KOPT-K1 (cell line): ENCODE data around the gene XG.
"Not testable (repeated sequence)": the region's sequence is repeated elsewhere in the genome, so short reads cannot be mapped to it uniquely, and the experiment has no call there.

Experiments
- H3K27ac ChIP-seq: fragments of 200-600 bp; sonication (generic); 2 replicates; pipeline ENCODE4 v1.5.1; 2016; ENCODE audit warnings: antibody characterized with exemption, mild to moderate bottlenecking, low read depth, low read length; ENCODE audit not compliant: poor library complexity, severe bottlenecking
- H3K36me3 ChIP-seq: fragments of 200-600 bp; sonication (generic); 2 replicates; pipeline ENCODE4 v1.5.1; 2017; ENCODE audit warnings: antibody characterized with exemption, mild to moderate bottlenecking, low read length, moderate library complexity; ENCODE audit not compliant: insufficient read depth
- H3K9me3 ChIP-seq: fragments of 200-600 bp; sonication (generic); 2 replicates; pipeline ENCODE4 v1.5.1; 2017; ENCODE audit warnings: antibody characterized with exemption, low read length, mild to moderate bottlenecking; ENCODE audit not compliant: insufficient read depth, poor library complexity, severe bottlenecking

Gene XG, protein sequence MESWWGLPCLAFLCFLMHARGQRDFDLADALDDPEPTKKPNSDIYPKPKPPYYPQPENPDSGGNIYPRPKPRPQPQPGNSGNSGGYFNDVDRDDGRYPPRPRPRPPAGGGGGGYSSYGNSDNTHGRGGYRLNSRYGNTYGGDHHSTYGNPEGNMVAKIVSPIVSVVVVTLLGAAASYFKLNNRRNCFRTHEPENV

DNA sequence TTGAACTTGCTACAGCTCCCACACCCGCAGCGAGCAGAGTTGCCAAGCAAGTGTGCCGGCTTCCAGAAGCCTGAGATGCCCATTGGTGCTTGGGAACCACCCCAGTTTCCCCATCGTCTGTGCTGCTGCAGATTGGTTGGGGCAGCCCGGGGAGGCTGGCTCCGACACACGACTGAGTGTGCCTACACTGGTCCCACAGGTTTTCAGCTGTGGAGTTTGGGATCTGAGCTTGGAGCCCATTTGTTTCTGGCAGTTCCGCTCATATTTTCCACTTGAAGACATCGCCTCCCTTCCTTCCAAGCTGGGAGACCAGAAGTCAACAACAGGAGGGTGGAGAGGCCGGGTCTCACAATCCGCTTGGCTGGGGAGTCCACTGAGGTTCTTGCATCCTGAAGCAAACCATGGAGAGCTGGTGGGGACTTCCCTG, at the start of gene XG:
Gene XG (plus strand): TSS at position 167 of the 427 bp plus-strand sequence. CDS start 235 bp downstream, at position 402.
- H3K27ac ChIP-seq, H3K36me3 ChIP-seq, H3K9me3 ChIP-seq: not testable (repeated sequence)

DNA sequence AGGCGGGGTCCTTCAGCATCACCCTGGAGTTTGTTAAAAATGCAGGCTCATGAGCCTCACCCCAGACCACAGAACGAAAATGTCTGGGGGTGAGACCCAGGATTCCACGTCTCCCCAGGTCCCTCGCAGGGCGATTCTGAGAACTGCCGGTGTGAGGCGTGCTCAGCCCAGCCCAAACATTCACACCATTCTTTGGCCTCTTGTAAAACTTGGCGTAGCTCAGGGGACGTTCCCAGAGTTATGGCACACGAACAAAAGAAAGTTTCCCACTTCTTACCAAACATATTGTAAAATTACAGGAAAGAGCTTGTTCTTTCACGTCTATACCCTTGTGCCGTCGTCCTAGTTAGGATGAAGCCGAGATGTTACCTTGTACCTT, 47.9 kb upstream of the XG start:
- peak overlapping the region; percentile 94 for H3K27ac ChIP-seq
- H3K9me3 ChIP-seq = no peaks in the 10 kb centered on the region
- peaks cover 79% of the 10 kb centered on the region for H3K36me3 ChIP-seq

DNA sequence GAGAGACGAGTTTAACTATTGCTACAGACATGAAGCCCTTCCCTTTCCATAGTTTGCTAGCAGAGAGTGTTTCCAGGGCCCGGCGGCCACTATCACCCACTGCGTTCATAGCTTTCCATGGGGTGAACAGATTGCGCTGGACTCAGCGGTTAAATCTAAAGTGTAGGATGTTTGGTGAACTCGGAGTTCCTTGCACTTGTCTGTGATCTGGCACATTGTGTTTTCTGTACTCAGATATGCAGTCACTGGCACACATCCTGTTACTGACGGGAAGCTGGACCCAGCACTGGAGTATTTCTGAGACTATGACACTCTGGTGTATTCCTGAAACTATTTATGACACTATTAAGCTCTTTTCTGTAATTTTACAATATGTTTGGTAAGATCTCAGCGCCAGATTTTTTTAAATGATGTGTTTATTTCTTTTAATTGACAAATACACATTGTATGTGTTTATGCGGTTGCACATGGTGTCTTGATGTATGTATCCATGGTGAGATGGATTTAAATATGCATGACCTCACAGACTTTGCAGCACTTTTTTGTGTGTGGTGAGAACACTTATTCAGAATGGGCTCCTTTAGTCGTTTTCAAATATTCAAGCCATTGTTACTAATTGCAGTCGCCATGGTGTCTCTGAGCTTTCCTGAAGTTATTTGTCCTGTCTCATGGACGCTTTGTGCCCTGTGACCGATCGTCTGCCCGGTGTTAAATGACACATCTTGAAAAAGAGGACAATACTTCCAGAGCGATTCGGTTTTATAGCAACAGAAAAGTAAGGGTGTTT, 46.6 kb upstream of the XG start:
- H3K9me3 ChIP-seq = no peaks in the 10 kb centered on the region
- H3K36me3 ChIP-seq = peaks cover 76% of the 10 kb centered on the region
- H3K27ac ChIP-seq = peak overlapping the region; percentile 94

DNA sequence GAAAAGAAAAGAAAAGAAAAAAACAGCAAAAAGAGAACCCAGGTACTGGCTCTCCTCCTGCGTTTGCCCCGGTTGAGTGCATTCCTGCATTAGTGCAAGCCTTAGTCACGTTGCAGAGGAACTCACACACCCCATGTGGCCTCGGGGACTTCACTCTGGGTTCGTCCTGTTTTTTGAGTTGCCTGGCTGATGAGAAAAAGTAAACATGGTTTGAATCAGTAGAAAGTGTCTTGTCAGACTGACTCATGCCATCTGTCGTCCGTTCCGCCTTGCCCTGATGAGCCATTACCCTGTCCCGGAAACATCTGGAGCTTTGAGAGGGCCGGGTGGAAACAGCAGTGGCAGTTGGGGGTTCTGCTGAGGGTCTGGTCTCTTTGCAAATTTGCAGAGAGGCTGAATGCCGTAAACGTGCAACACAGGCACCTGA, 44.5 kb upstream of the XG start:
- peak overlapping the region; percentile 94 for H3K27ac ChIP-seq
- H3K9me3 ChIP-seq = no peaks in the 10 kb centered on the region
- peaks cover 69% of the 10 kb centered on the region for H3K36me3 ChIP-seq

DNA sequence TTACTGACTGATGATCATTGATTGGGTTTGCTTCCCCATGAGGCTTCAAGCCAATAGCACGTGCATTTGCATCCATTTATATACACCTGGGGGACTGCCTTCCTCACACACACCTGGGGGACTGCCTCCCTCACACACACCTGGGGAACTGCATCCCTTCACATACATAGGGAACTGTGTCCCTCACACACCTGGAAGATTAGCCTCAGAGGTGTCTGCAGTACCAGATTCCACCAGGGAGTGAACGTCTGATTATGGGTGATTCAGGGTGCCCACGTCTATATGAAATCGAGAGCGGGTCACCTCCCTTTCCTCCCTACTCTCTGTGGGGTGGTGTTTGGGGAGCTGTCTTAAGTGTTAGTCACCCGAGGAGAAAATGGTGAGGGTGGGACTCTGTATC, 43.8 kb upstream of the XG start:
- Histone ChIP-seq H3K27ac (peak overlapping the region; percentile 94), H3K9me3 (no peaks in the 10 kb centered on the region), H3K36me3 (peaks cover 69% of the 10 kb centered on the region)

DNA sequence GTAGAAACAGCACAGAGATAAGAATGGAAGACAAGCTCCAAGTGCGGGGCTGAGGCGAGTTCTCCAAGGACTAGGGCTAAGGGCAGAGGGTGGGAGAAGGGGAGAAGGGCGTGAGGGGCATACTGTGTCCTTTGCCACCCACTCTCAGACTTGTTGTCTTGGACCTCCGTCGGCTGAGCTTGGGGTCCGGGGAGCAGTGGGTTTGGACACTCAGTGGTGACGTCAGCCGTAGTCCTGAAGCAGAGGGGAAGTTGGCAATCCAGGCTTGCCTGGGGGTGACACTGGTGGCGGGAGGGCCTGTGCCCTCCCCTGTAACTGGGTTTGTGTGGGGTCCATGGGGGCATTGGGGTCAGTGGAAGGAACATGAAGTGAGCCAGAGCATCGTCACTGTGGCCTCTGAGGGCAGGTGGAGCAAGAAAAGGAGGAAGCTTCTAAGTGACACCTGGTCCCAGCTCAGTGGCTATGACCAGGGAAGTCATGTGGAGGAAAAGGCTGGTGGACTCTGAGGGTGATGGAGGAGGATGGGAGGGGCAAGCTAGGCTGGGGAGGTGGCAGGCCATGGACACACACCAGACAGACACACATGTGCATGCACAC, 43.1 kb upstream of the XG start:
- no peaks in the 10 kb centered on the region for H3K9me3 ChIP-seq
- H3K27ac ChIP-seq = peak overlapping the region; percentile 94
- H3K36me3 ChIP-seq = peaks cover 71% of the 10 kb centered on the region

DNA sequence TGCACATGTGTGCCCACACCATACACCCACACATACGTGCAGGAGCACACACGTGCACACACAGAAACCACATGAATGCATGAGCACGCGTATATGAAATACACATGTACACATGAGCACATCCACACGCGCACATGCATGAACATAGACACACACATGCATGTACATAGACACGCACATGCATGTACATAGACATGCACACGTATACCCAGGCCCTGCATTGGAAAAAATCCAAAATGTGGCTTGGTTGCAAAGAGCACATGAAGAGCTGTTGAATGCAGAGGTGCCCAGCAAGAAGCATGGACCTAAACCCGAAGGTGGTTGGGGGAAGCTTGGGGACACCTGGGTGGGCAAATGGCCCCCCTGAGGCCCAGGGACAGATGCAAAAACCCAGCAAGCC, 42.3 kb upstream of the XG start:
- Histone ChIP-seq H3K9me3 (no peaks in the 10 kb centered on the region), H3K27ac (peak overlapping the region; percentile 94), H3K36me3 (peaks cover 66% of the 10 kb centered on the region)

DNA sequence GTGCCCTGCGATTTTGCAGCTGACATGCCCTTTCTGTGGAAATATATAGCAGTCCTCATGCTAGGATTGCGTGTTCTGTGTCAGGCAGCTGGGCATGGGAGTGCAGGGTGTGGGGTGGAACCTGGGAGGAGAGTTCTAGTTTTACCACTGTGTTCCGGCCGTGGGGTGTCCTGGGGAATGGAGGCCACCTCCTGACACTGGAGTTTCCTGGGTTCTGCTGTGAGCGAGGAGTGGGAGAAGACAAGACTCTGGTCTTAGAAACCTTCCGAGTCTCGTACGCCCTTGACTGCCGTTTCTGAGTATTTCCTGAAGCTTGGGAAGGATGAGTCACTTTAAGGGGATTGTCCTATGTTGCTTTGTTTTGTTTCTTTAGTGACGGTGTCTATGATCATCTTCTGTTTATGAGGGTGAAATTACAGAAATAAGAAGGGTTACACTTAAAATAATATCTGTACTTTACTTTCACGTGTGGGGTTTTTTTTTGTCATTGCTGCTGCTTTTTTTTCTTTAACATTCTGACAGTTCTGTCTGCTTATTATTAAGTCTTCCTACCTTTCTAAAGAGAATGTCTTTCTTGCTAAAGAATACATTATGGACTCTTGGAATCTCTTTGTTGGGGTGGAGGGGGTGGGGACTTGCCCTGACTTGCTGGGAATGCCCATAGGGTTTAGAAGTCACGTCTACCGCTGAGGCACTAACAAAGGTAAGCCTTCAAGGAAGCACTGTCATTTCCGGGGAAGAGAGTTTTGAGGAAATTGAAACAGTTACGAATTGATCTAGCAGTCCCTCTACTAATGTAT, 41.6 kb upstream of the XG start:
- H3K36me3 ChIP-seq = peaks cover 66% of the 10 kb centered on the region
- peak overlapping the region; percentile 94 for H3K27ac ChIP-seq
- H3K9me3 ChIP-seq = no peaks in the 10 kb centered on the region

DNA sequence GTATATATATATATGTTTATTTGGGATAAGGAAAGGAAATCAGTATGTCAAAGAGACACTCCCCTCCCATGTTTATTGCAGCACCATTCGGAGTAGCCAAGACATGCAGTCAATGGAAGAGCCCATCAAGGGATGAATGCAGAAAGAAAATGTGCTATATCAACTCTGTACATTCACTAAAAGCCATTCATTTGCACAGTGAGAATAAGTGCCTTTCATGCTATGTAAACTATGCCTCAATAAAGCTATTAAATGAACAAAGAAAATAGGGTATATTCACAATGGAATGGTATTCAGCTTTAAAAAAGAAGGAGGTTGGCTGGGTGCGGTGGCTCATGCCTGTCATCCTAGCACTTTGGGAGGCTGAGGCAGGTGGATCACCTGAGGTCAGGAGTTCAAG, 40.4 kb upstream of the XG start:
- H3K36me3 ChIP-seq = peaks cover 68% of the 10 kb centered on the region

DNA sequence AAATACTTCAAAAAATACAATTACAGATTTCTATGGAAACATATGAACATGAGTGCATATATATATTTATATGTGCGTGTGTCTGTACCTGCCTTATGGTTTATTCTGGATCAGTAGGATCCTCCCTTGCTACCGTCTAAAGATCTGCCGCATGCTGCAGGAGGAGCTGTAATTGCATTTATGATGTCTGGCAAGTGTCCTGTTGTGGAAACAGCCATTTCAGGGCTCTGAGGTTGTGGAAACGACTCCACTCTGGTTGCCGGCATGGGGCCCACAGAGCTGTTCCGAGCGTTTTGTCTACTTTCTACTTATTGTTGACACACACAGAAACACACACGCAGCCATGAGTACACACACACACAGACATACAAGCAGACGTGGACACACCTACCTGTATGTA, 39.4 kb upstream of the XG start:
- Histone ChIP-seq H3K36me3 (peaks cover 70% of the 10 kb centered on the region), H3K27ac (peak overlapping the region; percentile 94), H3K9me3 (no peaks in the 10 kb centered on the region)

More for the DNA sequence above, 40.4 kb upstream of the XG start:
- Histone ChIP-seq H3K9me3 (no peaks in the 10 kb centered on the region), H3K27ac (peak overlapping the region; percentile 94)

DNA sequence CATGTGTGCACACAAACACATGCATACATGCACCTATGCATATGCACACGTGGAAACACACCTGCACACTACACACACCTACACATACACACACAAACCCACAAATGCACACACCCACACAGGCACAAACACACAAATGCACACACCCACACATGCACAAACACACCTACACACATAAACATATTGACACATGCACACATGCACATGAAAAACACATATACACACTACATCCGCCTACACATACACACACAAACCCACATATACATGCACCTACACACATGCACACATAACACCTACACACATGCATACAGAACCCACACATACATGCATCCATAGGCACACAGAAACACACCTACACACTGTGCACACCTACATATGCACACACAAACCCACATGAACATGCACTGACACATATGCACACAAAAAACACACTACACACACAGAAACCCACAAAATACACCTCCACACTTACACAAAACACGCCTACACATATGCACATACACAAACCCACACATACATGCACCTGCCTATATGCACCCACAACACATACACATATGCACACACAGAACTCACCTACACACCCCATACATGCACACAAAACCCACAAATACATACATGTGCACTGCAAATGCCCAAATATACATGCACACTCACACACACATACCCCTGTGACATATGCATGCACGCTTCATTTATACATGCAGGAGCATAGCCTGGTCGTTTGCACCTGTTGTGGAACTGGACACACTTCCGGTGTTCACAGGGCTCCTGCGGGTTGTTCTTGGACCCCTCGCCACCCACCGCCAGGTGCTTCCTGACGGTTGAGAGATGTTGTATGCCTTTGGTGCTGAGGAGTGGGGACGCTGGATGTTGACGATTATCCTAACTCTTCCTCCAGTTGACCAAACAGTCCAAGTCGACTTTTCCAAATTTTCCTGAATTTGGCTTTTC, 38.7 kb upstream of the XG start:
- H3K27ac ChIP-seq = peak overlapping the region; percentile 94
- H3K9me3 ChIP-seq = no peaks in the 10 kb centered on the region
- peaks cover 73% of the 10 kb centered on the region for H3K36me3 ChIP-seq

DNA sequence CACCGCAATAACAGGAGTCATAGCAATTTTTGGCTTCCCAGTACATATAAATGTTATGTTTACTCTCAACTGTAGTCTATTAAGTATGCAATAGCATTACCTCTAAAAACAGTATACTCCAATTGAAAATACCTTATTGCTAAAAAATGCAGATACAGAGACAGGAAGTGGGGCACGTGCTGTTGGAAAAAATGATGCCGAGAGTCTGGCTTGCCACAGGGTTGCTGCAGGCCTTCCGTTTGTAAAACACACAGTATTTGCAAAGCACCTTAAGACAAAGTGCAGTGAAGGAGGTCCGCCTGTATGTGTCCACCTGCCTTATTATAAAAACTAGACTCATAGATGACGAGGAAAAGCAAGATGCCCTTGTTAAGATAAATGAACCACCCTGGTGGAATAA, 37.3 kb upstream of the XG start:
- H3K27ac ChIP-seq = peak overlapping the region; percentile 94
- no peaks in the 10 kb centered on the region for H3K9me3 ChIP-seq
- H3K36me3 ChIP-seq = peaks cover 73% of the 10 kb centered on the region

DNA sequence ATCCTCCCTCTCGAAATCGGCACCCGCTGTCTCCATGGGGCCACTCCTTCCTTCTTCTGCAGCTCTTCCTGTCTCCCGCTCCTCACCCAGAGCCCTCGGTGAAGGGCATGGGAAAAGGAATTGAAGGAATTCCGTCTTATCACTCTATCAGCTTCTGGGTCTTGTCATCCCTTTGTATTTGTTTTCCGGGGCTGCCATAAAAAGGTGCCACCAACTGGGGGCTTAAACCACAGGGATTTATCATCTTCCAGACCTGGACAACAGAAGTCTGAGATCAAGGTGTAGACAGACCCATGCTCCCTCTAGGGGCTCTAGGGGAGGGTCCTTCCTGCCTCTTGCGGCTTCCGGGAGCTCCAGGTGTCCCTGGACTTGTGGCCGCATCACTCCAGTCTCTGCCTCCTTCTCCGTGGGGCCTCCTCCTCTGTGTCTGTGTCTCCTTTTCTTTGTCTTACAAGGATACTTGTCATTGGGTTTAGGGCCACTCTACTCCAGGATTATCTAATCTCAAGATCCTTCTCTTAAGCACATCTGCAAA, 36.7 kb upstream of the XG start:
- peaks cover 75% of the 10 kb centered on the region for H3K36me3 ChIP-seq
- peak overlapping the region; percentile 94 for H3K27ac ChIP-seq
- no peaks in the 10 kb centered on the region for H3K9me3 ChIP-seq

DNA sequence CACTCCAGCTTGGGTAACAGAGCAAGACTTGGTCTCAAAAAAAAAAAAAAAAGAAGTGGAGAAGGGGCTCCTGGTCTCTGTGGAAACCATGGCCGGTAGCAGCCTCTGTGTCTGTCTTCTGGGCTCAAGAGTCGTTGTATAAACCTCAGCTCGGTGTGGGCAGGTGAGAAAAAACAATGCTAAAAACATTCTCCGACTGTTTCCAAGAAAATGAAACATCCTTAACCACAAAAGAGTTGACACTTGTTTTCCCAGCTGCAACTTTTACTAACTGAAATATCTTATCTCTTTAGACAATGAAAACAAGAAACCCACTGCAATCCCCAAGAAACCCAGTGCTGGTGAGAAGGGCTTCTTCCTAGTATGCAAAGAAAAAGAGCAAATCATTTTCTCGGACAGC, 34.5 kb upstream of the XG start:
- peaks cover 86% of the 10 kb centered on the region for H3K36me3 ChIP-seq
- H3K9me3 ChIP-seq = no peaks in the 10 kb centered on the region
- H3K27ac ChIP-seq = peak overlapping the region; percentile 94
